ENCODE data around the gene ANKRD55. TPM values are rescaled to one million over a fixed set of nuclear protein-coding genes. Genes with fewer than 3 reads are reported as not detected.

Gene ANKRD55
- total RNA-seq, 1 donor from 2014 or later = not detected

- H3K9ac ChIP-seq (ENCODE audit: low read length) = no peak overlapping the region
- H3K4me3 ChIP-seq (ENCODE audit: insufficient read depth, low read depth, low read length) = no peak overlapping the region
- H4K20me1 ChIP-seq (ENCODE audit: insufficient read depth, low read length) = no peaks in the 10 kb centered on the region
- no peaks in the 10 kb centered on the region for H3K9me3 ChIP-seq (ENCODE audit: insufficient read depth, low read depth, low read length)
- H3K79me2 ChIP-seq (ENCODE audit: insufficient read depth, low read length) = no peaks in the 10 kb centered on the region
- no peak overlapping the region for H2AFZ ChIP-seq (ENCODE audit: low read depth, low read length)
- H3K27me3 ChIP-seq (ENCODE audit: insufficient read depth, low read length) = peaks cover 3% of the 10 kb centered on the region
- no peak for TF ChIP-seq CTCF (IDR thresholded peaks at IDR 0.05; ENCODE audit: insufficient read depth, low read depth, low read length)
- TF ChIP-seq EZH2 (IDR thresholded peaks at IDR 0.05; ENCODE audit: insufficient read depth, low read length) = no peak
- no peak for FAIRE-seq
- Mint-ChIP-seq H3K9me3 (ENCODE audit: unreplicated experiment) (no peaks in the 10 kb centered on the region), H3K4me1 (ENCODE audit: low read depth, unreplicated experiment) (peaks cover 12% of the 10 kb centered on the region), H3K4me3 (ENCODE audit: unreplicated experiment) (no peak overlapping the region), H3K36me3 (ENCODE audit: low read depth, unreplicated experiment) (no peaks in the 10 kb centered on the region), H3K27me3 (ENCODE audit: low read depth, unreplicated experiment) (peaks cover 5% of the 10 kb centered on the region), H3K27ac (ENCODE audit: unreplicated experiment) (no peak overlapping the region)
- peaks cover 2% of the 10 kb centered on the region for H3K4me1 ChIP-seq (ENCODE audit: insufficient read depth, low read length)
- no peak overlapping the region for H3K4me2 ChIP-seq (ENCODE audit: low read length)
- H3K36me3 ChIP-seq (ENCODE audit: insufficient read depth, low read length) = no peaks in the 10 kb centered on the region
- H3K27ac ChIP-seq (ENCODE audit: low read depth, low read length) = no peak overlapping the region
- DNase-seq (ENCODE audit: low read depth) = no peak
Measured at GRCh38 chr5:56070851-56071465, 162.2 kb downstream of the ANKRD55 start.

- Histone ChIP-seq H2AFZ (ENCODE audit: low read depth, low read length) (no peak overlapping the region), H3K36me3 (ENCODE audit: insufficient read depth, low read length) (no peaks in the 10 kb centered on the region), H3K4me2 (ENCODE audit: low read length) (no peak overlapping the region), H3K4me3 (ENCODE audit: insufficient read depth, low read depth, low read length) (no peak overlapping the region), H3K9ac (ENCODE audit: low read length) (no peak overlapping the region), H3K9me3 (ENCODE audit: insufficient read depth, low read depth, low read length) (no peaks in the 10 kb centered on the region), H3K27ac (ENCODE audit: low read depth, low read length) (no peak overlapping the region), H3K27me3 (ENCODE audit: insufficient read depth, low read length) (peaks cover 3% of the 10 kb centered on the region), H4K20me1 (ENCODE audit: insufficient read depth, low read length) (no peaks in the 10 kb centered on the region), H3K79me2 (ENCODE audit: insufficient read depth, low read length) (no peaks in the 10 kb centered on the region), H3K4me1 (ENCODE audit: insufficient read depth, low read length) (peaks cover 2% of the 10 kb centered on the region)
- no peak overlapping the region for H3K27ac Mint-ChIP-seq (ENCODE audit: unreplicated experiment)
- H3K27me3 Mint-ChIP-seq (ENCODE audit: low read depth, unreplicated experiment) = peaks cover 5% of the 10 kb centered on the region
- TF ChIP-seq CTCF (IDR thresholded peaks at IDR 0.05; ENCODE audit: insufficient read depth, low read depth, low read length) = no peak
- TF ChIP-seq EZH2 (IDR thresholded peaks at IDR 0.05; ENCODE audit: insufficient read depth, low read length) = no peak
- H3K4me1 Mint-ChIP-seq (ENCODE audit: low read depth, unreplicated experiment) = peaks cover 12% of the 10 kb centered on the region
- H3K36me3 Mint-ChIP-seq (ENCODE audit: low read depth, unreplicated experiment) = no peaks in the 10 kb centered on the region
- FAIRE-seq (no peak), DNase-seq (ENCODE audit: low read depth) (no peak)
- no peaks in the 10 kb centered on the region for H3K9me3 Mint-ChIP-seq (ENCODE audit: unreplicated experiment)
- H3K4me3 Mint-ChIP-seq (ENCODE audit: unreplicated experiment) = no peak overlapping the region
Measured at GRCh38 chr5:56069652-56070226, 163.4 kb downstream of the ANKRD55 start.

- H3K79me2 ChIP-seq (ENCODE audit: insufficient read depth, low read length) = no peaks in the 10 kb centered on the region
- H3K27me3 Mint-ChIP-seq (ENCODE audit: low read depth, unreplicated experiment) = peaks cover 5% of the 10 kb centered on the region
- no peak for FAIRE-seq
- H3K4me3 ChIP-seq (ENCODE audit: insufficient read depth, low read depth, low read length) = no peak overlapping the region
- no peak overlapping the region for H3K9ac ChIP-seq (ENCODE audit: low read length)
- no peaks in the 10 kb centered on the region for H3K9me3 Mint-ChIP-seq (ENCODE audit: unreplicated experiment)
- H3K27ac ChIP-seq (ENCODE audit: low read depth, low read length) = no peak overlapping the region
- no peaks in the 10 kb centered on the region for H3K36me3 ChIP-seq (ENCODE audit: insufficient read depth, low read length)
- peaks cover 2% of the 10 kb centered on the region for H3K4me1 ChIP-seq (ENCODE audit: insufficient read depth, low read length)
- no peaks in the 10 kb centered on the region for H4K20me1 ChIP-seq (ENCODE audit: insufficient read depth, low read length)
- no peaks in the 10 kb centered on the region for H3K9me3 ChIP-seq (ENCODE audit: insufficient read depth, low read depth, low read length)
- H2AFZ ChIP-seq (ENCODE audit: low read depth, low read length) = no peak overlapping the region
- DNase-seq (ENCODE audit: low read depth) = no peak
- H3K36me3 Mint-ChIP-seq (ENCODE audit: low read depth, unreplicated experiment) = no peaks in the 10 kb centered on the region
- TF ChIP-seq CTCF (IDR thresholded peaks at IDR 0.05; ENCODE audit: insufficient read depth, low read depth, low read length) (no peak), EZH2 (IDR thresholded peaks at IDR 0.05; ENCODE audit: insufficient read depth, low read length) (no peak)
- H3K27me3 ChIP-seq (ENCODE audit: insufficient read depth, low read length) = peaks cover 3% of the 10 kb centered on the region
- H3K27ac Mint-ChIP-seq (ENCODE audit: unreplicated experiment) = no peak overlapping the region
- H3K4me1 Mint-ChIP-seq (ENCODE audit: low read depth, unreplicated experiment) = peaks cover 5% of the 10 kb centered on the region
- H3K4me2 ChIP-seq (ENCODE audit: low read length) = no peak overlapping the region
- H3K4me3 Mint-ChIP-seq (ENCODE audit: unreplicated experiment) = no peak overlapping the region
Measured at GRCh38 chr5:56066931-56067450, 166.1 kb downstream of the ANKRD55 start.
